ENCODE data around the gene PGAM1. TPM values are rescaled to one million over a fixed set of nuclear protein-coding genes. Genes with fewer than 3 reads are reported as not detected.

The PGAM1 gene
- total and polyA plus RNA-seq, 2 of the 13 experiments (the other 11 are each of a cell fraction or from before 2014, with no cell fraction given) = 354 to 483 TPM

DNA sequence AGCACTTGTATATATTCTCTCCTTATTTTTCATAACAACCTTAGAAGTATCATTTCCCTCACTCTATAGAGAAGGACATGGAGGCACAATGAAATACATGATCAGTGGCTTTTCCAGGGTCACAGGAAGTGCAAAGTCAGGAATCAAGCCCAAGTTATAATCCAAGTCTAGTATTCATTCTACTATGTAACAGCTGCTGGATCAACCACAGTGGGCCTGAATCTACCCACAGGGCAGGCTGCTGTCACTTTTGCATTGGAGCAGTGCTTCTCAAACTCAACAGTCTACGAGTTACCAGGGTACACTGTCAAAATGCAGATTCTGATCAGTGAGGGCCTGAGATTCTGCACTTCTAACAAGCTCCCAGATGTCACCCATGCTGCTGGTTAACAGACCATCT lies 38.2 kb downstream of the PGAM1 start:
- FAIRE-seq = no peak
- TF ChIP-seq ZNF160 (CRISPR knock-in tag; IDR thresholded peaks at IDR 0.05) = no peak
- TF ChIP-seq, protein P1, sequence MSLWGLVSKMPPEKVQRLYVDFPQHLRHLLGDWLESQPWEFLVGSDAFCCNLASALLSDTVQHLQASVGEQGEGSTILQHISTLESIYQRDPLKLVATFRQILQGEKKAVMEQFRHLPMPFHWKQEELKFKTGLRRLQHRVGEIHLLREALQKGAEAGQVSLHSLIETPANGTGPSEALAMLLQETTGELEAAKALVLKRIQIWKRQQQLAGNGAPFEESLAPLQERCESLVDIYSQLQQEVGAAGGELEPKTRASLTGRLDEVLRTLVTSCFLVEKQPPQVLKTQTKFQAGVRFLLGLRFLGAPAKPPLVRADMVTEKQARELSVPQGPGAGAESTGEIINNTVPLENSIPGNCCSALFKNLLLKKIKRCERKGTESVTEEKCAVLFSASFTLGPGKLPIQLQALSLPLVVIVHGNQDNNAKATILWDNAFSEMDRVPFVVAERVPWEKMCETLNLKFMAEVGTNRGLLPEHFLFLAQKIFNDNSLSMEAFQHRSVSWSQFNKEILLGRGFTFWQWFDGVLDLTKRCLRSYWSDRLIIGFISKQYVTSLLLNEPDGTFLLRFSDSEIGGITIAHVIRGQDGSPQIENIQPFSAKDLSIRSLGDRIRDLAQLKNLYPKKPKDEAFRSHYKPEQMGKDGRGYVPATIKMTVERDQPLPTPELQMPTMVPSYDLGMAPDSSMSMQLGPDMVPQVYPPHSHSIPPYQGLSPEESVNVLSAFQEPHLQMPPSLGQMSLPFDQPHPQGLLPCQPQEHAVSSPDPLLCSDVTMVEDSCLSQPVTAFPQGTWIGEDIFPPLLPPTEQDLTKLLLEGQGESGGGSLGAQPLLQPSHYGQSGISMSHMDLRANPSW (CRISPR knock-in tag; IDR thresholded peaks at IDR 0.05; ENCODE audit: borderline replicate concordance) = no peak
- TF ChIP-seq, protein P2, sequence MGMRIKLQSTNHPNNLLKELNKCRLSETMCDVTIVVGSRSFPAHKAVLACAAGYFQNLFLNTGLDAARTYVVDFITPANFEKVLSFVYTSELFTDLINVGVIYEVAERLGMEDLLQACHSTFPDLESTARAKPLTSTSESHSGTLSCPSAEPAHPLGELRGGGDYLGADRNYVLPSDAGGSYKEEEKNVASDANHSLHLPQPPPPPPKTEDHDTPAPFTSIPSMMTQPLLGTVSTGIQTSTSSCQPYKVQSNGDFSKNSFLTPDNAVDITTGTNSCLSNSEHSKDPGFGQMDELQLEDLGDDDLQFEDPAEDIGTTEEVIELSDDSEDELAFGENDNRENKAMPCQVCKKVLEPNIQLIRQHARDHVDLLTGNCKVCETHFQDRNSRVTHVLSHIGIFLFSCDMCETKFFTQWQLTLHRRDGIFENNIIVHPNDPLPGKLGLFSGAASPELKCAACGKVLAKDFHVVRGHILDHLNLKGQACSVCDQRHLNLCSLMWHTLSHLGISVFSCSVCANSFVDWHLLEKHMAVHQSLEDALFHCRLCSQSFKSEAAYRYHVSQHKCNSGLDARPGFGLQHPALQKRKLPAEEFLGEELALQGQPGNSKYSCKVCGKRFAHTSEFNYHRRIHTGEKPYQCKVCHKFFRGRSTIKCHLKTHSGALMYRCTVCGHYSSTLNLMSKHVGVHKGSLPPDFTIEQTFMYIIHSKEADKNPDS (CRISPR knock-in tag; IDR thresholded peaks at IDR 0.05) = no peak
- TF ChIP-seq HIVEP1 (CRISPR knock-in tag; IDR thresholded peaks at IDR 0.05) = no peak
- no peak for TF ChIP-seq ZFP36L2 (CRISPR knock-in tag; IDR thresholded peaks at IDR 0.05)
- TF ChIP-seq ZNF776 (CRISPR knock-in tag; IDR thresholded peaks at IDR 0.05) = no peak
- TF ChIP-seq, protein P3, sequence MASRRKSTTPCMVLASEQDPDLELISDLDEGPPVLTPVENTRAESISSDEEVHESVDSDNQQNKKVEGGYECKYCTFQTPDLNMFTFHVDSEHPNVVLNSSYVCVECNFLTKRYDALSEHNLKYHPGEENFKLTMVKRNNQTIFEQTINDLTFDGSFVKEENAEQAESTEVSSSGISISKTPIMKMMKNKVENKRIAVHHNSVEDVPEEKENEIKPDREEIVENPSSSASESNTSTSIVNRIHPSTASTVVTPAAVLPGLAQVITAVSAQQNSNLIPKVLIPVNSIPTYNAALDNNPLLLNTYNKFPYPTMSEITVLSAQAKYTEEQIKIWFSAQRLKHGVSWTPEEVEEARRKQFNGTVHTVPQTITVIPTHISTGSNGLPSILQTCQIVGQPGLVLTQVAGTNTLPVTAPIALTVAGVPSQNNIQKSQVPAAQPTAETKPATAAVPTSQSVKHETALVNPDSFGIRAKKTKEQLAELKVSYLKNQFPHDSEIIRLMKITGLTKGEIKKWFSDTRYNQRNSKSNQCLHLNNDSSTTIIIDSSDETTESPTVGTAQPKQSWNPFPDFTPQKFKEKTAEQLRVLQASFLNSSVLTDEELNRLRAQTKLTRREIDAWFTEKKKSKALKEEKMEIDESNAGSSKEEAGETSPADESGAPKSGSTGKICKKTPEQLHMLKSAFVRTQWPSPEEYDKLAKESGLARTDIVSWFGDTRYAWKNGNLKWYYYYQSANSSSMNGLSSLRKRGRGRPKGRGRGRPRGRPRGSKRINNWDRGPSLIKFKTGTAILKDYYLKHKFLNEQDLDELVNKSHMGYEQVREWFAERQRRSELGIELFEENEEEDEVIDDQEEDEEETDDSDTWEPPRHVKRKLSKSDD (CRISPR knock-in tag; IDR thresholded peaks at IDR 0.05; ENCODE audit: low read depth) = no peak
- no peak for TF ChIP-seq STAG1 (CRISPR knock-in tag; IDR thresholded peaks at IDR 0.05)
- TF ChIP-seq, protein P4, sequence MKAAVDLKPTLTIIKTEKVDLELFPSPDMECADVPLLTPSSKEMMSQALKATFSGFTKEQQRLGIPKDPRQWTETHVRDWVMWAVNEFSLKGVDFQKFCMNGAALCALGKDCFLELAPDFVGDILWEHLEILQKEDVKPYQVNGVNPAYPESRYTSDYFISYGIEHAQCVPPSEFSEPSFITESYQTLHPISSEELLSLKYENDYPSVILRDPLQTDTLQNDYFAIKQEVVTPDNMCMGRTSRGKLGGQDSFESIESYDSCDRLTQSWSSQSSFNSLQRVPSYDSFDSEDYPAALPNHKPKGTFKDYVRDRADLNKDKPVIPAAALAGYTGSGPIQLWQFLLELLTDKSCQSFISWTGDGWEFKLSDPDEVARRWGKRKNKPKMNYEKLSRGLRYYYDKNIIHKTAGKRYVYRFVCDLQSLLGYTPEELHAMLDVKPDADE (CRISPR knock-in tag; IDR thresholded peaks at IDR 0.05) = no peak
- no peak for TF ChIP-seq ZNF766 (CRISPR knock-in tag; IDR thresholded peaks at IDR 0.05; ENCODE audit: borderline replicate concordance)
- TF ChIP-seq TOE1 (CRISPR knock-in tag; IDR thresholded peaks at IDR 0.05) = no peak
- no peak for TF ChIP-seq PHF5A (CRISPR knock-in tag; IDR thresholded peaks at IDR 0.05; ENCODE audit: low read depth, unreplicated experiment)
- TF ChIP-seq ZNF816 (CRISPR knock-in tag; IDR thresholded peaks at IDR 0.05; ENCODE audit: borderline replicate concordance) = no peak
- no peak for TF ChIP-seq ZZZ3 (CRISPR knock-in tag; IDR thresholded peaks at IDR 0.05; ENCODE audit: borderline replicate concordance)
- TF ChIP-seq ZNF572 (CRISPR knock-in tag; IDR thresholded peaks at IDR 0.05) = no peak
- no peak for TF ChIP-seq SALL1 (CRISPR knock-in tag; IDR thresholded peaks at IDR 0.05)
- TF ChIP-seq CEBPG (CRISPR knock-in tag; IDR thresholded peaks at IDR 0.05) = no peak

More for the DNA sequence above, 38.2 kb downstream of the PGAM1 start:
- Histone ChIP-seq H3K27ac (ENCODE audit: extremely low read length, insufficient read depth, low read length) (peak overlapping the region; percentile 55), H3K9me3 (ENCODE audit: low read length) (no peaks in the 10 kb centered on the region), H3K9ac (ENCODE audit: insufficient read depth, low read depth, low read length) (no peak overlapping the region), H3K36me3 (replicated peaks in 1 of 2; ENCODE audit: control insufficient read depth in 1 of 2, insufficient read depth in 2 of 2, low read length in 2 of 2) (peaks cover 50 to 84% of the 10 kb centered on the region in 2 experiments), H2AFZ (ENCODE audit: low read length) (no peak overlapping the region), H4K20me1 (ENCODE audit: insufficient read depth, low read length) (no peaks in the 10 kb centered on the region), H3K4me3 (replicated peaks in 1 of 3; ENCODE audit: insufficient read depth in 1 of 3, low read depth in 2 of 3, low read length in 3 of 3) (no peak overlapping the region), H3K79me2 (ENCODE audit: insufficient read depth, low read length) (no peaks in the 10 kb centered on the region), H3K27me3 (ENCODE audit: control insufficient read depth in 1 of 2, insufficient read depth in 2 of 2, low read length in 2 of 2) (no peaks in the 10 kb centered on the region), H3K4me1 (ENCODE audit: insufficient read depth, low read length) (peaks cover 25% of the 10 kb centered on the region), H3K4me2 (ENCODE audit: low read depth, low read length) (no peak overlapping the region)
- WGBS (ENCODE audit: low lambda C conversion rate) = 86% methylated on average over 1 of the region's 1 CpG
- DNase-seq (ENCODE audit: low spot score) = no peak
- ATAC-seq = peak; percentile 11
- no TSS peak for BruUV-seq (replicated peaks)
- in situ Hi-C loops (cut with HindIII; ENCODE audit: extremely low pct_ligation_motif_present, low pct_unique_long_range_greater_than_20kb) = loop anchor here (5.0 kb wide), 1 partner anchor 88 kb away; no protein-coding TSS in a partner anchor
- ChIA-PET CTCF (ENCODE audit: low intra/inter-chr PET ratio, low total read pairs) (interaction anchor here (1.1 to 1.9 kb wide), 2 partner anchors 57 to 89 kb away, joined by 6 to 19 read pairs; no protein-coding TSS in a partner anchor), POLR2A (interaction anchor here (0.7 to 1.7 kb wide), 4 partner anchors 11 to 90 kb away, joined by 3 to 4 read pairs (median 4); no protein-coding TSS in a partner anchor)
- intact Hi-C loops (cut with micrococcal nuclease; ENCODE audit: unreplicated experiment) = loop anchor here (5.0 kb wide), 1 partner anchor 148 kb away; no protein-coding TSS in a partner anchor

Data from HepG2 (cell line).